ENCODE results near the gene PRR20G.

The PRR20G gene

GRCh38 chr3:127326341-127326740, 38.5 kb upstream of the PRR20G start:
- H3K9me3 ChIP-seq (ENCODE audit: control insufficient read depth, insufficient read depth, low read depth, low read length): no peaks in the 10 kb centered on the region
- no peak overlapping the region for H3K27ac ChIP-seq (ENCODE audit: extremely low read depth, low read depth, low read length)
- POLR2A ChIA-PET: no interaction called here
- no peak for TF ChIP-seq ZNF2 (tag by site-specific recombination; IDR thresholded peaks at IDR 0.05)
- no peak for TF ChIP-seq YY2 (tag by site-specific recombination; IDR thresholded peaks at IDR 0.05)
- no peak for TF ChIP-seq ZNF292 (tag by site-specific recombination; IDR thresholded peaks at IDR 0.05; ENCODE audit: borderline replicate concordance, low read depth)
- TF ChIP-seq ZNF791 (tag by site-specific recombination; IDR thresholded peaks at IDR 0.05): no peak
- TF ChIP-seq ZEB2 (tag by site-specific recombination; IDR thresholded peaks at IDR 0.05): no peak
- no peak for TF ChIP-seq ZBTB21 (tag by site-specific recombination; IDR thresholded peaks at IDR 0.05)
- no peak for TF ChIP-seq INSM2 (tag by site-specific recombination; IDR thresholded peaks at IDR 0.05)
- TF ChIP-seq ZNF514 (tag by site-specific recombination; IDR thresholded peaks at IDR 0.05): no peak
- no peak for TF ChIP-seq ZNF362 (tag by site-specific recombination; IDR thresholded peaks at IDR 0.05)
- TF ChIP-seq ZIC2 (tag by site-specific recombination; IDR thresholded peaks at IDR 0.05): no peak
- TF ChIP-seq ZBTB11 (tag by site-specific recombination; conservative IDR thresholded peaks at IDR 0.05; ENCODE audit: low read depth): no peak
- TF ChIP-seq YY1 (tag by site-specific recombination; IDR thresholded peaks at IDR 0.05): no peak
- no peak for TF ChIP-seq MZF1 (tag by site-specific recombination; IDR thresholded peaks at IDR 0.05; ENCODE audit: borderline replicate concordance)
- TF ChIP-seq ZNF426 (tag by site-specific recombination; IDR thresholded peaks at IDR 0.05): no peak
- TF ChIP-seq PRDM2 (tag by site-specific recombination; IDR thresholded peaks at IDR 0.05; ENCODE audit: borderline replicate concordance): no peak
- TF ChIP-seq ZNF747 (tag by site-specific recombination; IDR thresholded peaks at IDR 0.05): no peak
- no peak for TF ChIP-seq ZNF843 (tag by site-specific recombination; IDR thresholded peaks at IDR 0.05)
- no peak for TF ChIP-seq ZNF23 (tag by site-specific recombination; IDR thresholded peaks at IDR 0.05; ENCODE audit: borderline replicate concordance)
- TF ChIP-seq PRDM6 (tag by site-specific recombination; IDR thresholded peaks at IDR 0.05): no peak
- TF ChIP-seq MYNN (tag by site-specific recombination; IDR thresholded peaks at IDR 0.05; ENCODE audit: borderline replicate concordance): no peak
- CTCF ChIA-PET: no interaction called here
- H3K4me1 ChIP-seq (ENCODE audit: control insufficient read depth, insufficient read depth, low read length): no peaks in the 10 kb centered on the region
- H3K36me3 ChIP-seq (ENCODE audit: control insufficient read depth in 2 of 2, insufficient read depth in 1 of 2, low read length in 2 of 2): no peaks in the 10 kb centered on the region
- H3K4me3 ChIP-seq (ENCODE audit: low read depth, low read length): no peak overlapping the region
